ENCODE data around the gene KIF21A. TPM values are rescaled to one million over a fixed set of nuclear protein-coding genes. Genes with fewer than 3 reads are reported as not detected.

The KIF21A gene
- total and polyA plus RNA-seq, 2 of the 13 experiments (the other 11 are each of a cell fraction or from before 2014, with no cell fraction given): 20.6 to 39.7 TPM

GRCh38 chr12:39431797-39432196 lies 11.1 kb downstream of the KIF21A start:
- Histone ChIP-seq H3K4me1 (ENCODE audit: insufficient read depth, low read length) (peaks cover 35% of the 10 kb centered on the region), H3K4me2 (ENCODE audit: low read depth, low read length) (no peak overlapping the region), H3K27me3 (ENCODE audit: control insufficient read depth in 1 of 2, insufficient read depth in 2 of 2, low read length in 2 of 2) (no peaks in the 10 kb centered on the region), H2AFZ (ENCODE audit: low read length) (no peak overlapping the region), H3K4me3 (replicated peaks in 1 of 3; ENCODE audit: insufficient read depth in 1 of 3, low read depth in 2 of 3, low read length in 3 of 3) (no peak overlapping the region), H3K9ac (ENCODE audit: insufficient read depth, low read depth, low read length) (no peak overlapping the region), H3K27ac (ENCODE audit: extremely low read length, insufficient read depth, low read length) (no peak overlapping the region), H3K36me3 (replicated peaks in 1 of 2; ENCODE audit: control insufficient read depth in 1 of 2, insufficient read depth in 2 of 2, low read length in 2 of 2) (no peaks in the 10 kb centered on the region), H4K20me1 (ENCODE audit: insufficient read depth, low read length) (no peaks in the 10 kb centered on the region), H3K79me2 (ENCODE audit: insufficient read depth, low read length) (peaks cover 40% of the 10 kb centered on the region), H3K9me3 (ENCODE audit: low read length) (no peaks in the 10 kb centered on the region)
- WGBS (ENCODE audit: low lambda C conversion rate): 100% methylated on average over 1 of the region's 1 CpG
- no peak for DNase-seq (ENCODE audit: low spot score)
- POLR2A ChIA-PET: no interaction called here
- TF ChIP-seq ZNF142 (CRISPR knock-in tag; IDR thresholded peaks at IDR 0.05): no peak
- TF ChIP-seq SALL1 (CRISPR knock-in tag; IDR thresholded peaks at IDR 0.05): no peak
- TF ChIP-seq ZNF883 (CRISPR knock-in tag; IDR thresholded peaks at IDR 0.05; ENCODE audit: not compliant biosample characterization): no peak
- TF ChIP-seq ZNF776 (CRISPR knock-in tag; IDR thresholded peaks at IDR 0.05): no peak
- TF ChIP-seq ZMYM2 (CRISPR knock-in tag; IDR thresholded peaks at IDR 0.05): no peak
- TF ChIP-seq GTF3A (CRISPR knock-in tag; conservative IDR thresholded peaks at IDR 0.05): no peak
- TF ChIP-seq ZNF580 (CRISPR knock-in tag; IDR thresholded peaks at IDR 0.05; ENCODE audit: borderline replicate concordance, low read depth): no peak
- FAIRE-seq: no peak
- no peak for ATAC-seq
- no TSS peak for BruUV-seq (replicated peaks)
- intact Hi-C loops (cut with micrococcal nuclease; ENCODE audit: unreplicated experiment): no loop called here
- CTCF ChIA-PET (ENCODE audit: low intra/inter-chr PET ratio, low total read pairs): no interaction called here
- in situ Hi-C loops (cut with HindIII; ENCODE audit: extremely low pct_ligation_motif_present, low pct_unique_long_range_greater_than_20kb): no loop called here
